Stimulated activated CD4-positive, alpha-beta T cell treated with anti-CD3 and anti-CD28 coated beads, Interleukin-15, amount 100 ng/mL, for 48 hours (primary cell): ENCODE data around the gene PTGER1.
A peak's percentile ranks its signal among the peaks of the same experiment; 100 is the strongest.
"Not testable (repeated sequence)": the region's sequence is repeated elsewhere in the genome, so short reads cannot be mapped to it uniquely, and the experiment has no call there.

Experiments used
- DNase-seq, 2 donors: peaks; one replicate each; pipeline ENCODE4 v3.0.0-alpha.2; 2020; ENCODE audit warnings: low read depth in 2 of 2

Gene PTGER1

DNA sequence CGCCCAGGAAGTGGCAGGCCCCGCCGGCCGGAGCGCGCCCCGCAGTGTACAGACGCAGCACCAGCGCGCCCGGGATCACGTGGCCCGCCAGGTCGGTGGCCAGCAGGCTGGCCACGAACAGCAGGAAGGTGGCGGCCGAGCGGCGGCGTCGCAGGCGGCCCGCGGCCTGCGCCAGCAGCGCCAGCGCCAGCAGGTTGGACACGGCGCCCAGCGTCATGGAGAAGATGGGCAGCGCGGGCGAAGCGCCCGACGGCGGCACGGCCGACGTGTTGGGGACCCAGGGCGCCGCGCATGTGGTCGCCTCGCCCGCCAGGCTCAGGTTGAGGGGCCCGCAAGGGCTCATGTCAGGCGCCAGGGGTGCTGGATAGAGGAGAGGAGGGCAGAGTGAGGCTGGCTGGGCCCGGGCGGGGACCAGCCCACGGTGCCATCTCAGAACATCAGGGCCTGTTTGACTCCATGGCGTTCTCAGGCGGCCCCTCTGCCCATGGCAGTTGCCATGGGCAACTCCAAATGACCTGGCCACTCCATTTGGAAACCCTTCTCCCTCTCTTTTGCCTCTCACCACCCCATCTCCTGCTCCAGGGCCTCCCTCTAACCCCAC, 1.1 kb downstream of the PTGER1 start:
- DNase-seq, result no peak

DNA sequence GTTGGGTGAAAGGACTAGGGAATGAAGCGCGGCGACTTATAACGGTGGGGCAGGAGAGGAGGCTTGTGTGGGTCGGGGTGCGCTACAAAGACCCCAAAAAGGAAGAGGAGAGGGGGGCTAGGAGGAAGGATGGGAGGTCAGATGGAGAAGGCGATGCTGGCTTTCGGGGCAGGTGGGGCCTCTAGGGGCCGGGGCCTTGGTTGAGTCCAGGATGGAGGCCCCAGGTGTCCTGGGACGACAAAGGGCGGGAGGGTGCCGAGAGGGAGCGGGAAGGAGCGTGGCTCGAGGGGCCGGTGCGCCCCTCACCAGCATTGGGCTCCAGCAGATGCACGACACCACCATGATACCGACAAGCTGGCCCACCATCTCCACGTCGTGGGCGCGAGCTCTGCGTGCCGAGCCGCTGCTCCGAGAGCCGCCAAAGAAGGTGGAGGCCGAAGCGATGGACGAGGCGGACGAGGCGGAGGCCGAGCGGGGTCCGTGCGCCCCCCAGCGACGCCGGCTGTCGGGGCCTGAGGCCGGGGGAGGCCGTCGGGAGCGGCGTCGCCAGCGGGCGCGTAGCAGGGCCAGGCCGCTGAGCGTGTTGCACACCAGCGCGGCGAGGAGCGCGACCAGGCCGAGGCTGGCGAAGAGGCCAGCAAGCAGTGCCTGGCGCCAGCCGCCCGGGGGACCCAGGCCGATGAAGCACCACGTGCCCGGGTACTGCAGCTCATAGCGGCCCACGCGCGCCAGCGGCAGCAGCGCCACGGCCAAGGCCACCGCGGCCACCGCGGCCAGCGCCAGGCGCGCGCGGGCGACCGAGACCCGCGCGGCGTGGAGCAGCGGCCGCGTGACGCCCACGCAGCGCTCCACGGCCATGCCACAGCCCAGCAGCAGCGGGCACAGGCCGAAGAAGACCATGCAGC, 1.8 kb downstream of the PTGER1 start:
- no peak for DNase-seq

DNA sequence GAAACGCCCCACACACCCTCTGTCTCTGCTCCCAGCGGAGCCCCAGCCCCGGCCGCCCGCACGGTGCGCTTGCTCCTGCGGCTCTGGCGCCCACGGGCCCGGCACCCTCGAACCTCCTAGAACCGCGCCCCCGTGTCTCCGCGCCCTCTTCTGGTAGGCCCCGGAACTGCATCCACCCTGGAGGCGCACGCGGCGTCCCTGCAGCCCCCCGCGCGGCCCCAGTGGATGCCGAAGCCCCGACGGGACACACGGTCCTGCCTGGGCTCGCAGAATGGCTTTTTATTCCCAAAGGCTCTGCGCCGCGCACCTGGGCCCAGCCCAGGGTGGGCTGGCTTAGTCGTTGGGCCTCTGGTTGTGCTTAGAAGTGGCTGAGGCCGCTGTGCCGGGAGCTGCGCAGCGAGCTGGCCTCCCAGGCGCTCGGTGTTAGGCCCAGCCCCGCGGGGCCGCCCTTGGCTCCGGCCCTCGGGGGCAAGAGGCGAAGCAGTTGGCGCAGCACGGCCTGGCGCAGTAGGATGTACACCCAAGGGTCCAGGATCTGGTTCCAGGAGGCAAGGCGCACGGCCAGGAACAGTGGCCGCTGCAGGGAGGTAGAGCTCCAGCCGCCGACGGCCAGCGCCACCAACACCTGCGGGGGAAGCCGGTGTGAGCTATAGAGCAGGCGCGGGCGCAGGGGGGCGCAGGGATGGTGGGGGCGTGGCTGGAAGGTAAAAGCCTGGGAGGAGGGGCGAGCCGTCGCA, 2.8 kb downstream of the PTGER1 start:
- DNase-seq, result peak; percentile 64 to 83

DNA sequence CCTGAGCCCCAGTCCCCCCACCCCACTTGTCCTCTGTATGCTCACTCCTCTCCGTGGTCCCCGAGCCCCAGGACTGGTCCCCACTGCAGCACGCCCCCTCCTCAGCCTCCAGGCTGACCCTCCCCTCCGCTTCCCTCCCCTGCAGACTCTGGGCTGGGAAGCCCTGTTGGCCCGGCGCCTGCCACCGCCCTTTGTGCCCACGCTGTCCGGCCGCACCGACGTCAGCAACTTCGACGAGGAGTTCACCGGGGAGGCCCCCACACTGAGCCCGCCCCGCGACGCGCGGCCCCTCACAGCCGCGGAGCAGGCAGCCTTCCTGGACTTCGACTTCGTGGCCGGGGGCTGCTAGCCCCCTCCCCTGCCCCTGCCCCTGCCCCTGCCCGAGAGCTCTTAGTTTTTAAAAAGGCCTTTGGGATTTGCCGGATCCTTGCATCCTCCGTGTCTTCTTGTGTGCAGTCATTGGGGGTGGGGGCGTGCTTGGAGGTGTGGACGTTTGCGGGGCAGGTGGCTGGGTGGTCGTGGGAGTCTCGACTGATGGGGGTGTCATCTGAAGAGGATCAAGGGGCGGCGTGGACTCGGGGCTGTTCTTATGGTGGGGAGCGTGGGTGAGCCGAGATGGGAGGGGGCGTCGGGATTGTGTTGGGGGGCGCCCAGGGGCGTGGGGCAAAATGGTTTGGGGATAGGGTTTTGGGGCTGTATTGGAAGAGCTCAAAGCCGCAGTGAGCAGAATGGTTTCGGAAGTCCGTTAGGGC, 3.5 kb downstream of the PTGER1 start:
- no peak for DNase-seq

DNA sequence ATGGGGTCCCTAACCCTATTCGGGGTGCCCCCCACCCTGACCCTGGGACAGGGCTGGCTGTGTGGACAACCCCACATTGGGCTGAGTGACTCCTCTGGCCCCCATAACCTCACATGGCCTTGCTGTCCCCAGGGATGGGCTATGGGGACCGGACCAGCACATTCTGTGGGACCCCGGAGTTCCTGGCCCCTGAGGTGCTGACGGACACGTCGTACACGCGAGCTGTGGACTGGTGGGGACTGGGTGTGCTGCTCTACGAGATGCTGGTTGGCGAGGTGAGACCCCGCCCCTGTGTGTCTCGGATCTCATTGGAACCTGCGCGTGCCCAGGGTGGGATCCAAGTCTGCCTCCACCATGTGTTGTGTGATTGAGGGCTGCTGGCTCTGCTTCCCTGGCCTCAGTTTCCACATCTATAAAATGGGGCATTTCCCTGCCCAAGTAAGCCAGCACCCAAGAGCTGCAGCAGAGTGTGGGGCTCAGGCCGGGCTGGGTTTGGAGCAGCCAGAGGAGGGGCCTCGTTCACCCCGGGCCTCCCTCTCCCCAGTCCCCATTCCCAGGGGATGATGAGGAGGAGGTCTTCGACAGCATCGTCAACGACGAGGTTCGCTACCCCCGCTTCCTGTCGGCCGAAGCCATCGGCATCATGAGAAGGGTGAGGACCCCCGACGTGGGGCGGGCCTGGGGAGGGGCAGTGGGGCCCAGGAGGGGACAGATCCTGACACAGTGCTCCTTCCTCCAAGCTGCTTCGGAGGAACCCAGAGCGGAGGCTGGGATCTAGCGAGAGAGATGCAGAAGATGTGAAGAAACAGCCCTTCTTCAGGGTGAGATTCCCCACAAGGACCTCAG, 4.9 kb downstream of the PTGER1 start:
- DNase-seq, result no peak

DNA sequence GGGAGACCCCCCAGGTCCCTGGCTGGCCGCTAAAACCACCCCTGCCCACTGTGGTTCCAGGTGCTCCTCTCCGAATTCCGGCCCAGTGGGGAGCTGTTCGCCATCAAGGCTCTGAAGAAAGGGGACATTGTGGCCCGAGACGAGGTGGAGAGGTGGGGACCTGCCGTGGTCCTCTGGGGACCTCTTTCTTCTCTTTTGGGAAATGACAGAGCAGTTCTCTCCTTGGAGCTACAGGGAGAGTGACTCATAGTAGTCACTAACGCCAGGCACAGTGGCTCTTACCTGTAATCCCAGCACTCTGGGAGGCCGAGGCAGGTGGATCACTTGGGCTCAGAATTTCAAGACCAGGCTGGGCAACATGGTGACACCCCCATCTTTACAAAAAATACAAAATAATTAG, 7.3 kb downstream of the PTGER1 start:
- DNase-seq, result no peak

DNA sequence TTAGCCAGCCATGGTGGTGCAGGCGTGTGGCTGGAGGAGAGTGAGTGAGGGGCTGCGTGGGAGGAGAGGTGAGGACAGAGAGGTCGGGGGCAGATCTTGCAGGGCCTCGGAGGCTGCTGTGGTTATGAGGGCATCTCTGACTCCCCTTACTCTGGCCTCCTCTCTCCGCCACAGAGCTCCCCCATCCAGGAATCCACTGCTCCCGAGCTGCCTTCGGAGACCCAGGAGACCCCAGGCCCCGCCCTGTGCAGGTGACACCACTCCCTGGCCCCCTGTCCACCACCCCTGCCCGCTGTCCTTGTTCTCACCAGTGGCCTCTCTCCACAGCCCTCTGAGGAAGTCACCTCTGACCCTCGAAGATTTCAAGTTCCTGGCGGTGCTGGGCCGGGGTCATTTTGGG, 7.8 kb downstream of the PTGER1 start:
- no peak for DNase-seq

DNA sequence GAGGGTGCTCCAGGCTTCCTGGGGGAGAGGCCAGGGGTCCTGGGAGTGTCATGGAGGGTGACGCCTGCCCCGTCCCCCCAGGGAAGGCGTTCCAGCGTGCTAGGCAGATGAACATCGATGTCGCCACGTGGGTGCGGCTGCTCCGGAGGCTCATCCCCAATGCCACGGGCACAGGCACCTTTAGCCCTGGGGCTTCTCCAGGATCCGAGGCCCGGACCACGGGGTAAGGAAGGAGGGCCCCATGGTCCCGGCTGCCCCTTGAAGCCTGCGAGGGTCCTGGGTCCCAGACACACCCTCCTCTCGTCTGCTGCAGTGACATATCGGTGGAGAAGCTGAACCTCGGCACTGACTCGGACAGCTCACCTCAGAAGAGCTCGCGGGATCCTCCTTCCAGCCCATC, 11.4 kb downstream of the PTGER1 start:
- no peak for DNase-seq

DNA sequence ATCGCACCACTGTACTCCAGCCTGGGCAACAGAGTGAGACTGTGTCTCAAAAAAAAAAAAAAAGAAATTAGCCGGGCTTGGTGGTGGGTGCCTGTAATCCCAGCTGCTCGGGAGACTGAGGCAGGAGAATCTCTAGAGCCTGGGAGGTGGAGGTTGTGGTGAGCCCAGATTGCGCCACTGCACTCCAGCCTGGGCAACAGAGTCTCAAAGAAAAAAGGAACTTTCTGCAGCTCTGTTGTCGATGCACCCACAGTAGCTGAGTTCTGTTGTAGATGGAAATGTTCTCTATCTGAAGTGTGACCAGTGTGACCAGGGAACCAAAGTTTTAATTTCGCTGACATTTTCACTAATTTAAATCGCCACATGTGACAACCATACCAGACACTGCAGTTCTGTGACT, 12.8 kb downstream of the PTGER1 start:
- DNase-seq, result not testable (repeated sequence)

DNA sequence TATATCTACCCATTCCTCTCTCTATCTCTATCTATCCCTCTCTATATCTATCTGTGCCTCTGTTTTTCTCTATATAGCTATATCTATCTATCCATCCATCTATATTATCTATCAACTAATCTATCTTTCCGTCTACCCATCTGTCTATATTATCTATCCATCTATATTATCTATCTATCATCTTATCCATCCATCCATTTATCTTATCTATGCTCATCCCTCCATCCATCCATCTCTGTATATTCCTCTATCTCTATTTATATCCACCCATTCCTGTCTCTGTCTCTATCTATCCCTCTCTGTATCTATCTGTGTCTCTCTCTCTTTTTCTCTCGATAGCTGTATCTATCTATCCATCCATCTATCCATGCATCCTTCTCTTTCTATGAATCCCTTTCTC, 14.2 kb downstream of the PTGER1 start:
- DNase-seq, result no peak

DNA sequence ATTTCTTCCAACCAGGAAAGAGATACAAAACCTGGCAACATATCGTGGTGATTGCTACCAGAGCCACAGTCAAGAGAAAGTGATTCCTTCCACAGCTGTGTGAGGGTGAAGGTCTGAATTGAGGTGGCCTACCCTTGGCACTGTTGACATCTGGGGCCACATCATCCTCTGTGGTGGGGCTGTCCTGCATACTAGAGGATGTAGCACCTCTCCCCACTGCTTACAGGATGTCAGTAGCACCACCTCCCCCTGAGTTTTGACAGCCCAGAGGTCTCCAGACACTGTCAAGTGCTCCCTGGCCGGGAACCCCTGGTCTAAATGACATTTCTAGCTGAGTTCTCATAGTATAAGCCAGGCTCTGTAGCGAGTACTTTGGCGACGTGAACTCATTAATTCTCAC, 15.5 kb downstream of the PTGER1 start:
- no peak for DNase-seq

DNA sequence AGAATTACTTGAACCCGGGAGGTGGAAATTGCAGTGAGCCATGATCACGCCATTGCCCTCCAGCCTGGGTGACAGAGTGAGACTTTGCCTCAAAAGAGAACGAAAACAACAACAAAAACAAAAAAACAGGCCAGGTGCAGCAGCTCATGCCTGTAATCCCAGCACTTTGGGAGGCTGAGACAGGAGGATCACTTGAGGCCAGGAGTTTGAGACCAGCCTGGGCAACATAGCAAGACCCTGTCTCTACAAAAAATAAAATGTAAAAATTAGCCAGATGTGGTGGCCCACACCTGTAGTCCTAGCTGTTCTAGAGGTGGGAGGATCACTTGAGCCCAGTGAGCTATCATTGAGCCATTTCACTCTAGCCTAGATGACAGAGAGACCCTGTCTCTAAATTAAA, 22.9 kb downstream of the PTGER1 start:
- DNase-seq, result not testable (repeated sequence)

DNA sequence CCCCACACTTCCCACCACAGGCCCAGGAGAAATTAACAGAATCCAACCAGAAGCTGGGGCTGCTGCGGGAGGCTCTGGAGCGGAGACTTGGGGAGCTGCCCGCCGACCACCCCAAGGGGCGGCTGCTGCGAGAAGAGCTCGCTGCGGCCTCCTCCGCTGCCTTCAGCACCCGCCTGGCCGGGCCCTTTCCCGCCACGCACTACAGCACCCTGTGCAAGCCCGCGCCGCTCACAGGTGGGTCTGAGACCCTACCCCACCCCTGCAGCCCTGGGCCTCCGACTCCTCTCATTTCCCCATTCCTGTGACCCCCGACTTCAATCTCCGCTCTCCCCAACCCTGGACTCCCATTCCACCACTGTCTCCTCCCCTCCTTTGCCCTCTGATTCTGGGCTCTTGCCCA, 24.3 kb downstream of the PTGER1 start:
- DNase-seq, result no peak

DNA sequence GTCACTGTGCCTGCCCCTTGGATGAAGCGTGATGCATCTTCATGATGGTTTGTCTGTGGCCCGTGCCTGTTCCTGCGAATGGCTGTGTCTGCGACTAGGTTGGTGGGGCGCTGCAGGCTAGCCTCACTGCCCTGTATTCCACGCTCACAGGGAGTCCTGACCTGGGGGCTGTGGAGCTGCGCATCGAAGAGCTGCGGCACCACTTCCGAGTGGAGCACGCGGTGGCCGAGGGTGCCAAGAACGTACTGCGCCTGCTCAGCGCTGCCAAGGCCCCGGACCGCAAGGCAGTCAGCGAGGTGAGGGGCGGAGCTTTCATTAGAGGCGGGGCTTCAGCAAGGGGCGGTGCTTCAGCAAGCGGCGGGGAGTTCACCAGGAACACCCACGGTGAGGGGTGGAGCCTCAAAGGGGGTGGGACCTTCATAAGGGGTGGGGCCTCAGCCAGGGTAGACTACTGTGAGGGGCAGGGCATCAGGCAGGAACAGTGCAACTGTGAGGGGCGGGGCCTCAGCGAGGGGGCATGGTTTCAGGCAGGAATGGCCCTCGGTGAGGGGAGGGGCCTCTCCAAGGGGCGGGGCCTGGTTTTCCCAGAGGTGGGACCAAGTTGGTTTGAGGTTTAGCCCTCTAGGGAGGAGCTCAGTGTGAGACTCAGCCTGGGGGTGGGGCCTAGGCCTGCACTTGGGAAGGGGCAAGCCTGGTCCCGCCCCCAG, 24.8 kb downstream of the PTGER1 start:
- peak; percentile 77 to 78 for DNase-seq

DNA sequence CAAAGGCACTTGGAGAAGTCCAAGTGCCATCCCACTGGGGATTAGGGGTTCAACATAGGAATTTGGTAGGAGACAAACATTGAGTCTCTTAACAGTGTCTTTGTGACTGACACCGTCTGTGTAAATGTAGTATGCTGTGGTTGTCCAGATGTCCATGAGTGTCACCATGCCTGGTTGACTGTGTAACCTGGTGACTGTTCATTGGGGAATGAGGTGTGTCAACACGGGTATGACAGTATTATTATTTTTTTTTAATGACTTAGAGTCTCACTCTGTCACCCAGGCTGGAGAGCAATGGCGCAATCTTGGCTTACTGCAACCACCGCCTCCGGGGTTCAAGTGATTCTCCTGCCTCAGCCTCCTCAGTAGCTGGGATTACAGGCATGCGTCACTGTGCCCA, 25.8 kb downstream of the PTGER1 start:
- DNase-seq, result no peak

DNA sequence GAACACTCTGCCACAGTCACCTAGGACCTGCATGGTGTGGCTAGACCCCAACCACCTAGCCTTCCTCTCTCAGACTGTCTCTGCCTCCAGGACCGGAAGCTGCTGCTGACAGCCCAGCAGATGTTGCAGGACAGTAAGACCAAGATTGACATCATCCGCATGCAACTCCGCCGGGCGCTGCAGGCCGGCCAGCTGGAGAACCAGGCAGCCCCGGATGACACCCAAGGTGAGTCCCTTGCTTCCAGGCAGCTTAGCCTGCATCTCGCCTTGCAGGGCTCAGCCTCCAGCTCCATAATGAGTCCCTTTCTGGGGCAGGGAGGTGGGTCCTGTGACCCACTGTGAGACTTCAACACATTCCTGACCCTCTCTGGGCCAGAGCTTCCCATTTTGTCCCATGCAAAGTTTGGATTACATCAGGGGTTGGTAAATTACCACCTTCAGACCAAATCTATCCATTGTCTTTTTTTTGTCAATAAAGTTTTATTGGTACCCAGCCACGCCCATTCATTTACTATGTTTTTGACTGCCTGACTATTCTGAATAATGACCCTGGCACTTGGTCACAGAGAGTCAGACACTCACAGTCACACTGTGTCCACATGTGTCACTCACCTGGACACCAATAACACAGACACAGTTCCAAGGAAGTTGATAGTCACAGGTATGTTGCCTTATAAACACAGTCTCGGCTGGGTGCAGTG, 28.7 kb downstream of the PTGER1 start:
- no peak for DNase-seq

DNA sequence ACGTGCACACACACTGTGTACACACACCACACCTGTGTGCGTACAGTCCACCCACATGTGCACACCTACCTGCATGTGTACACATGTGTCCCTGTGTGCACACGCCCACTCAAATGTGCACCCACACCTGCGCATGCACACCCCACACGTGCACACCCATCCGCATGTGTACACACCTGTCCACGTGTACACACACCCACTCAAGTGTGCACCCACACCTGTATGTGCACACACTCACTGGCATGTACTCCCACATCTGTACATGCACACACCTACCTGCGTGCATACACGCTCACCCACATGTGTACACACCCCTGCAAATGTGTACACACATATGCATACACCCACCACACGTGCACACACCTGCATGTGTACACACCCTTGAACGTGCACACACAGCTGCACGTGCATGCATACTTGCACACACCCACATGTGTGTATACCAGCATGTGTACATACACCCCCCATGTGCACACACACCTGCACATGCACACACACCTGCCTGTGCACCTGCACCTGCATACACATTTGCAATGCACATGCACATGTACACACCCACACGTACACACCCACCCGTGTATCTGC, 31.4 kb downstream of the PTGER1 start:
- no peak for DNase-seq

DNA sequence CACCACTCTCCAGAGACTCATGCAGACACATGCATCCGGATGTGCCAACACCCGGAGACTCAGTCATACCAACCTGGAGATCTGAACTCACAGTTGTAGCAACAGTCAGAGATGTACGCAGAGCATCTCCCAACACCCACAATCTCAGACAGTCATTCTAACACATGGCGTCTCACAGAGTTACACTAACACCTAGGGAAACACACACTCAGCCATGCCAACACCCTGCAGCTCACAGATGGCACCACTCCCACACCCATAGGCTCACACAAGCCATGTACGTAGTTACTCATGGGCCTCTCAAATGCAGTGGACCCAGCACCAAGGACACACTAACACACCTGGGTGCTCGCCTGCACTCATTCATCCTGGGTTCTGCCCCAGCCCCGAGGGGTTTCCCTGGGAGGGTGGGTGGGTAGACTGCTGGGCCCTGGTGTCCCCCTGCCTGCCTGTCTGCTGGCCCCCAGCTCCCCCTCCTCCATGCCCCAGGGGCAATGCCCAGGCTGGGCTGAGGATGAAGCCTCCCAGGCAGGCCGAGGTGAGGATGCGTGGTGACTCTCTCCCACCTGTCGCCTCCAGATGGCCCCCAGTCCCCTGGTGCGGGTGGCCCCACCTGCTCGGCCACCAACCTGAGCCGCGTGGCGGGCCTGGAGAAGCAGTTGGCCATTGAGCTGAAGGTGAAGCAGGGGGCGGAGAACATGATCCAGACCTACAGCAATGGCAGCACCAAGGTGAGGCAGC, 32.1 kb downstream of the PTGER1 start:
- DNase-seq, result no peak
